Measurements from ENCODE around the gene WRAP73. TPM values are rescaled to one million over a fixed set of nuclear protein-coding genes. Genes with fewer than 3 reads are reported as not detected.

WRAP73 gene
- total RNA-seq, 3 donors from 2014 or later (not counting 1 experiment from before 2014, with no cell fraction given), result 27.8 to 35.4 (median 30.1) TPM

DNA sequence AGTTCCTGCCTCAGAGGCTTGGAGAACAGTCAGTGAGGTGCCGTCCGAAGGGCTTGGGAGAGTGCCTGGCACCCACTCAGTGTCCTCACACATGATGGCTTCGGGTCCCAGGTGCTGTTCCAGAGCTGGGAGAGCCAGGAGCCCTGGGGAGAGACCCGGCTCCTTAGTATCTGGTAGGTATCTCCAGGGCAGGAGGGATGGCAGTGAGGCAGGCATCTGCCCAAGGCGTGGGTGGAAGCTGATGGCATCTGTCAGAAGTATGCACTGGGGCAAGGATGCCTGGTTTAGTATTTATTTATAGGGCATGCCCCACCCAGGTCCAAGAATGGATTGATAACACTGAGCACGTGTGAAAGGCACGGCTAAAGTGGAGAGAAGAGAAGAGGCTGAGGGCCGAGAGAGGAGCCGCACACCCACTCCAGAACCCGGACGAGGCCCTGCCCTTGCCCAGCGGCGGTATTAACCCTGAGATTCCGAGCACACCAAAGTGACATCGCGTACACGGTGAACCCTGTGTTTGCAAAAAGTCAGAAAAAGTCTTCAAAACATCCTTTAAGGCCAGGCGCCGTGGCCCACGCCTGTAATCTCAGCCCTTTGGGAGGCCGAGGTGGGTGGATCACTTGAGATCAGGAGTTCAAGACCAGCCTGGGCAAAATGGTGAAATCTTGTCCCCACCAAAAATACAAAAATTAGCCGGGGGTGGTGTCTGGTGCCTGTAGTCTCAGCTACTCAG lies 4.8 kb upstream of the WRAP73 start:
- Histone ChIP-seq H3K4me1 (ENCODE audit: control insufficient read depth, insufficient read depth, low read length) (peaks cover 26% of the 10 kb centered on the region), H3K27ac (ENCODE audit: low read length) (no peak overlapping the region), H3K9me3 (ENCODE audit: control insufficient read depth, insufficient read depth, low read length) (no peaks in the 10 kb centered on the region), H3K36me3 (ENCODE audit: control insufficient read depth, insufficient read depth, low read length) (no peaks in the 10 kb centered on the region), H3K27me3 (ENCODE audit: control insufficient read depth, insufficient read depth, low read length) (peaks cover 26% of the 10 kb centered on the region), H3K4me3 (ENCODE audit: low read length) (no peak overlapping the region)
- intact Hi-C loops (cut with micrococcal nuclease), result no loop called here
- DNase-seq, result no peak
- Mint-ChIP-seq H3K36me3 (no peaks in the 10 kb centered on the region), H3K27ac (no peak overlapping the region), H3K4me3 (no peak overlapping the region), H3K9me3 (no peaks in the 10 kb centered on the region), H3K4me1 (peaks cover 5 to 17% of the 10 kb centered on the region in 2 donors), H3K27me3 (ENCODE audit: low read depth in 2 of 2) (peaks cover 43 to 65% of the 10 kb centered on the region in 2 donors)
- TF ChIP-seq, protein P1, sequence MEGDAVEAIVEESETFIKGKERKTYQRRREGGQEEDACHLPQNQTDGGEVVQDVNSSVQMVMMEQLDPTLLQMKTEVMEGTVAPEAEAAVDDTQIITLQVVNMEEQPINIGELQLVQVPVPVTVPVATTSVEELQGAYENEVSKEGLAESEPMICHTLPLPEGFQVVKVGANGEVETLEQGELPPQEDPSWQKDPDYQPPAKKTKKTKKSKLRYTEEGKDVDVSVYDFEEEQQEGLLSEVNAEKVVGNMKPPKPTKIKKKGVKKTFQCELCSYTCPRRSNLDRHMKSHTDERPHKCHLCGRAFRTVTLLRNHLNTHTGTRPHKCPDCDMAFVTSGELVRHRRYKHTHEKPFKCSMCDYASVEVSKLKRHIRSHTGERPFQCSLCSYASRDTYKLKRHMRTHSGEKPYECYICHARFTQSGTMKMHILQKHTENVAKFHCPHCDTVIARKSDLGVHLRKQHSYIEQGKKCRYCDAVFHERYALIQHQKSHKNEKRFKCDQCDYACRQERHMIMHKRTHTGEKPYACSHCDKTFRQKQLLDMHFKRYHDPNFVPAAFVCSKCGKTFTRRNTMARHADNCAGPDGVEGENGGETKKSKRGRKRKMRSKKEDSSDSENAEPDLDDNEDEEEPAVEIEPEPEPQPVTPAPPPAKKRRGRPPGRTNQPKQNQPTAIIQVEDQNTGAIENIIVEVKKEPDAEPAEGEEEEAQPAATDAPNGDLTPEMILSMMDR (IDR thresholded peaks at IDR 0.05), result no peak
- WGBS (ENCODE audit: insufficient coverage), result 92% methylated on average over 22 of the region's 22 CpGs
- no peak for ATAC-seq

DNA sequence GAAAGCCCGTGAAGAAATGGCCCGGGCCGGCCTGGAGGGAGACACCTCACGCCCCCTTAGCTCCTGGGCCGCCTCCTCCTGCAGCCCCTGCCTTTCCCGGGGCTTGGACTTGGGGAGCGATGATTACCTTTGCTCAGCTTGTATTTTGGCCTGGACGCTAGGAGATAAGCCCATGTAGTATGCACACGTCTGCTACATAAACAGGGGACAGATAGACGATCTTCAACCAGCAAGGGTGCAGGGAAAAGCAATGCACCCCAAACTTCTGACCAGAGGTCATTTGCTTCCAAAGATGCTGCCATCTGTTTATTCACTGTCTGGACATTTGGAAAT lies 3.3 kb upstream of the WRAP73 start:
- Mint-ChIP-seq H3K27me3 (ENCODE audit: low read depth in 2 of 2) (peaks cover 38 to 55% of the 10 kb centered on the region in 2 donors), H3K27ac (no peak overlapping the region), H3K9me3 (no peaks in the 10 kb centered on the region), H3K36me3 (no peaks in the 10 kb centered on the region), H3K4me3 (peak overlapping the region; percentile 4), H3K4me1 (peaks cover 16 to 27% of the 10 kb centered on the region in 2 donors)
- no peak for DNase-seq
- H3K4me3 ChIP-seq (ENCODE audit: low read length), result no peak overlapping the region
- WGBS (ENCODE audit: insufficient coverage), result 40% methylated on average over 10 of the region's 10 CpGs
- TF ChIP-seq, protein P1 (IDR thresholded peaks at IDR 0.05), result no peak
- H3K9me3 ChIP-seq (ENCODE audit: control insufficient read depth, insufficient read depth, low read length), result no peaks in the 10 kb centered on the region
- peaks cover 26% of the 10 kb centered on the region for H3K27me3 ChIP-seq (ENCODE audit: control insufficient read depth, insufficient read depth, low read length)
- peaks cover 33% of the 10 kb centered on the region for H3K4me1 ChIP-seq (ENCODE audit: control insufficient read depth, insufficient read depth, low read length)
- H3K27ac ChIP-seq (ENCODE audit: low read length), result no peak overlapping the region
- H3K36me3 ChIP-seq (ENCODE audit: control insufficient read depth, insufficient read depth, low read length), result no peaks in the 10 kb centered on the region
- ATAC-seq, result no peak
- intact Hi-C loops (cut with micrococcal nuclease), result no loop called here

DNA sequence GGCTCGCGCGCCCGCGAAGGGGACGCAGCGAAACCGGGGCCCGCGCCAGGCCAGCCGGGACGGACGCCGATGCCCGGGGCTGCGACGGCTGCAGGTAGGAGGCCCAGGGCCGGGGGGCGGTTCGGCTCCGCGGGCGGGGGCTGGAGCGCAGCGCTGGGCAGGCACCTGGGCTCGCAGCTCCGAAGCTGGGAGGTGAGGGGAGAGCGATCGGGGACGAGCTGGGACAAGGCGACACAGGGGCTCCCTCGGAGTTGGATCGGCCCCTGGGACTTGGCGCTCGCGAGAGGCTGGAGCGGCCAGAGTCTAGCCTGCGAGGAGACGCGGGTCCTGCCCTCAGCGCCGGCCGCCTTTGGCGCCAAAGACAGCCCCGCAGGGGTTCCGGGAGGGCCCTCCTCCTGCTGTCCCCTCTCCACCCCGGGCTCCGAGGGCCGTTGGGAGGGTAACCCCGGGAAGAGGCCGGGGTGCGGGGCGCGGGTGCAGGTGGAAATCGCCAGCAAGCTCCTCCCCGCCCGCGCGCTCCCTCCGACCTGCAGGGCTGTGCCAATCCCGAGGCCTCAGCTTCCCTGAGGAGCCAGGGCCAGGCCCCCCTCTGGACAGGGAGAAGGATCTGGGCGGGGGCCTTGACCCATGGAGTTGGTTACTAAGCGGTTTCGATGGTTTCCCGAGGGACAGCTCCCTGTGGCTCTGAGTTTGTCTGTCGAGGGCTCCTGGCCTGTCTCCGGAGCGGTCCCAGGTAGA lies 2.8 kb upstream of the WRAP73 start:
- H3K4me3 ChIP-seq (ENCODE audit: low read length), result peak overlapping the region; percentile 7
- no peak for DNase-seq
- no peaks in the 10 kb centered on the region for H3K36me3 Mint-ChIP-seq

More for the DNA sequence above, 2.8 kb upstream of the WRAP73 start:
- H3K4me3 Mint-ChIP-seq, result no peak overlapping the region
- no peak for ATAC-seq
- H3K27me3 Mint-ChIP-seq (ENCODE audit: low read depth in 2 of 2), result peaks cover 36 to 50% of the 10 kb centered on the region in 2 donors
- H3K9me3 ChIP-seq (ENCODE audit: control insufficient read depth, insufficient read depth, low read length), result no peaks in the 10 kb centered on the region
- TF ChIP-seq, protein P1 (IDR thresholded peaks at IDR 0.05), result no peak
- no peak overlapping the region for H3K27ac ChIP-seq (ENCODE audit: low read length)
- no peak overlapping the region for H3K27ac Mint-ChIP-seq
- no peaks in the 10 kb centered on the region for H3K36me3 ChIP-seq (ENCODE audit: control insufficient read depth, insufficient read depth, low read length)
- H3K4me1 ChIP-seq (ENCODE audit: control insufficient read depth, insufficient read depth, low read length), result peaks cover 33% of the 10 kb centered on the region
- 5% methylated on average over 68 of the region's 68 CpGs for WGBS (ENCODE audit: insufficient coverage)
- peaks cover 22 to 33% of the 10 kb centered on the region in 2 donors for H3K4me1 Mint-ChIP-seq
- peaks cover 26% of the 10 kb centered on the region for H3K27me3 ChIP-seq (ENCODE audit: control insufficient read depth, insufficient read depth, low read length)
- intact Hi-C loops (cut with micrococcal nuclease), result no loop called here
- no peaks in the 10 kb centered on the region for H3K9me3 Mint-ChIP-seq
